Uterus (tissue), 2 donors: ENCODE data around the gene KCNN3.

ENCODE experiments used
- CTCF ChIP-seq, 4 experiments: fragments of 200-600 bp in 2 of 4; fragments of 450-650 bp in 2 of 4; sonication (generic) in 2 of 4; IDR thresholded peaks; one replicate each; pipeline ENCODE4 v1.5.1; 2016 to 2019; ENCODE audit warnings: antibody characterized with exemption in 4 of 4, mild to moderate bottlenecking in 2 of 4, moderate library complexity in 1 of 4
- POLR2A ChIP-seq, 2 donors: fragments of 450-650 bp; IDR thresholded peaks; one replicate each; pipeline ENCODE4 v1.6.1; 2016; ENCODE audit warnings: antibody characterized with exemption in 2 of 2, mild to moderate bottlenecking in 1 of 2, moderate library complexity in 1 of 2

GRCh38 chr1:154759793-154760192, 110.3 kb downstream of the KCNN3 start:
- TF ChIP-seq CTCF (IDR thresholded peaks at IDR 0.05) (no peak), POLR2A (IDR thresholded peaks at IDR 0.05) (no peak)
